HG03575 (cell line): ENCODE measurements around the gene CDC42SE2.
"Not testable (repeated sequence)": the region's sequence is repeated elsewhere in the genome, so short reads cannot be mapped to it uniquely, and the experiment has no call there.

Source experiments
- ATAC-seq: cut with Tn5 transposase; IDR thresholded peaks from one replicate; pipeline ENCODE4 v1.9.1; 2021; ENCODE audit not compliant: unreplicated experiment, insufficient number of reproducible peaks, low FRiP score; ENCODE audit errors: extremely low read depth

CDC42SE2 gene

GRCh38 chr5:131245948-131246347 is 17.9 kb upstream of the CDC42SE2 start:
- ATAC-seq = no peak

DNA sequence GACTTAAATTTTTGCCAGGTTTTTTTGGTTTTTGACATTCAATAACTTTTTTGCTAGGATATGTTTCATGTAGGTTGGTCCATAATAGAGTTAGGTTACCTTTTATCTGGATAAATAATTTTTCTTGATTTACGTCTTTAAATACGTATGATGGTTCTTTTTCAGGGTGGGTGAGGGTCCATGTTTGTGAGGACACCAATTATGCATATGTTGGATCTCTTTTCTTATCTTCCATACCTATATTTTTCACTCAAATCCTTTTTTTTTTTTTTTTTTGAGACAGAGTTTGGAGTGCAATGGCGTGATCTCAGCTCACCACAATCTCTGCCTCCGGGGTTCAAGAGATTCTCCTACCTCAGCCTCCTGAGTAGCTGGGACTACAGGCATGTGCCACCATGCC is 17.3 kb upstream of the CDC42SE2 start:
- no peak for ATAC-seq

GRCh38 chr5:131250751-131251475 is 12.9 kb upstream of the CDC42SE2 start:
- ATAC-seq = no peak

GRCh38 chr5:131252824-131253171 is 11.1 kb upstream of the CDC42SE2 start:
- ATAC-seq = peak; percentile 60

GRCh38 chr5:131254025-131254424 is 9.8 kb upstream of the CDC42SE2 start:
- ATAC-seq = not testable (repeated sequence)

GRCh38 chr5:131254741-131255140 is 9.1 kb upstream of the CDC42SE2 start:
- no peak for ATAC-seq

- ATAC-seq = no peak
Measured at GRCh38 chr5:131256507-131256823, 7.4 kb upstream of the CDC42SE2 start.

DNA sequence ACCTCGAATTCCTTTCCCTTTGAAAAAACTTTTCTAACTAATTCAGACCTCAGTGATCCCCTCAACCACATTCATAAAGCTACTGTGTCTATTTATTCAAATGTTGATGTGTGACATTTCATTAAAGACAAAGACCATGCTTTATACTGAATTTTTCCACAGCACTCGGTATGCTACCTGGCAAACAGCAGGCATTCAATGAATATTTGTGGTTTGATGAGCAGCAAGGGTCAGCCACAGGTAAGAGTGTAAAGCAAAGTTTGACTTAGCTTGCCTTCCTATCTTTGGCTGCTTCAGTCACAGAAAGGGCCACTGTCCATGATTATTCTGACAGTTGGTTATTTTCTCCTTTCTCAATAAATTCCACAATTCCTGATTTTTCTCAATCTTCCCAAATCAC is 5.1 kb upstream of the CDC42SE2 start:
- no peak for ATAC-seq

- no peak for ATAC-seq
Measured at GRCh38 chr5:131259326-131259725, 4.5 kb upstream of the CDC42SE2 start.

DNA sequence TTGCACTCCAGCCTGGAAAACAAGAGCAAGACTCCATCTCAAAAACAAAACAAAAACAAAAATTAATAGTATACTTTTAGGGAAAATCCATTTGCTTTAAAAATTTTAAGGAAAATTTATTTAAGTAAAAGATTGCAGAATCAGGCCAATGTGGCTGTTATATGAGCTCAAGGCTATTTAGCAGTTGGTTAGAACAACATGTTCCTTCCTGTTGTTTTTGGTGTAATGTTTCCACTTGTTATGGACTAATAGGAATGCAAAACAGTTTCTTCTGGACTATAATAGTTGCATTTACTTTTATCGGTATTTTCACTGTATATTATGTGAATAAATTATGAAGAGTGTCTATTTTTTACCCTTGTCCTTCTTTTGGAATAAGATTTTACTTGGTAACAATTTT is 3.0 kb upstream of the CDC42SE2 start:
- ATAC-seq = no peak

DNA sequence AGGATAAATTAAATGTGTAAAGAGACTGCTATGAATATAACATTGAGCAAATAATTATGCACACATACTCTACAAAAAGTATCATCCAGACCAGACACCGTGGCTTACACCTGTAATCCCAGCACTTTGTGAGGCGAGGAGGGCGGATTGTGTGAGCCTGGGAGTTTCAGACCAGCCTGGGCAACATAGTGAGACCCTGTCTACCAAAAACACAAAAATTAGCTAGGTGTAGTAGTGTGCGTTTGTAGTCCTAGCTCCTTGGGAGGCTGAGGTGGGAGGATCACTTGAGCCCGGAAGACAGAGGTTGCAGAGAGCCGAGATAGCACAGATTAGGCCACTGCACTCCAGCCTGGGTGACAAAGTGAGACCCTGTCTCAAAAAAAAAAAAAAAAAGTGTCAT is 2.4 kb upstream of the CDC42SE2 start:
- ATAC-seq = no peak

- ATAC-seq = peak; percentile 17
Measured at GRCh38 chr5:131262953-131263541, 806 bp upstream of the CDC42SE2 start.

DNA sequence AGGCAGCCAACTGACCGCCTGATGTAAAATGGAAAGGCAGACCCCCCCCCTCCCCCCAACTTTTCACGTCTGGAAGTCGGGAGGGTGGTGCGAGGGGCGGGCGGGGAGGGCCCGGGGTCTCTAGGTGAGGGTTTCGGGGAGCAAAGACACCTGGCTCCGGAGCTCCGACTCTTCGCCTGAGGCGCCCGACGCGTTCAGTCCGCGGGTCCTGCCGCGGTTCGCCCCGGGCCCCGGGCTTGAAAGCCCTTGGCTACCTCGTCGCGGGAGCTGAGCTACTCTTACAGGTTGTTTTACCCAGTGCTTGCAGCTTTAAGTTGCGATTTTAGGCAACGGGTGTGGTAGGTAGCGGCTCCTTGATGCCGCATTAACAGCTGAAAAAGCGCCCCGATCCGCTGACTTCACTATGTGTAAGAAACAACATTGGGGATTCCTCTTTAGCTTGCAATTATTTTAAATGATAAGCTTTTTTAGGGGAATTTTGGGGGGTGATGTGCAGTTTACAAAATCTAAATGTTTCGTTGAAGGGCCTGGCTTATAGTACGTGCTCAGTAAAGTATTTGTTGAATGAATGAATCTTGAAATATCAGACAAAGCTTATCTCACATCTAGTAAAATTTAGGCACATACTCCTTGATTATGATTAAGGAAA is 722 bp downstream of the CDC42SE2 start:
- ATAC-seq = no peak

GRCh38 chr5:131265311-131265803 is 1.5 kb downstream of the CDC42SE2 start:
- no peak for ATAC-seq

- ATAC-seq = no peak
Measured at GRCh38 chr5:131266370-131267060, 2.7 kb downstream of the CDC42SE2 start.

- ATAC-seq = no peak
Measured at GRCh38 chr5:131268758-131269370, 5.0 kb downstream of the CDC42SE2 start.

DNA sequence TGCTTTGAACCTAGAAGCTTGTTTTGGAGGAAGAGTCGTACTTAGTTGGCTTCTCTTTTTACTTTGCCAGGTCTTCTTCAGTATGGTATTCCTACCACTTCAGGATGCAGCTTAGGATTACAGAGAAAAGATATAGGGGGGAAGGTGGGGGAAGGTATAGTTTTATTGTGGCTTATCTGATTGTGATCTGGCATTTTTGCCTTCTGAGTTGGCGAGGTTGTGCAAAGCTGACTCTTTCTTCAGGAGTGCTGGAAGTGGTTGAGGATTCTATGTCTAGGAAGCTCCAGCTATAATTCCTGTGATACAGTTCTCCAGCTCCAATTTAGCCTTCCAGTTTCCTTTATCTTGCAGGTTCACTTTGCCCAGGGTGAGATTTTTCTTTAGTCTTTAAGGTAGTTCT is 7.0 kb downstream of the CDC42SE2 start:
- ATAC-seq = no peak

DNA sequence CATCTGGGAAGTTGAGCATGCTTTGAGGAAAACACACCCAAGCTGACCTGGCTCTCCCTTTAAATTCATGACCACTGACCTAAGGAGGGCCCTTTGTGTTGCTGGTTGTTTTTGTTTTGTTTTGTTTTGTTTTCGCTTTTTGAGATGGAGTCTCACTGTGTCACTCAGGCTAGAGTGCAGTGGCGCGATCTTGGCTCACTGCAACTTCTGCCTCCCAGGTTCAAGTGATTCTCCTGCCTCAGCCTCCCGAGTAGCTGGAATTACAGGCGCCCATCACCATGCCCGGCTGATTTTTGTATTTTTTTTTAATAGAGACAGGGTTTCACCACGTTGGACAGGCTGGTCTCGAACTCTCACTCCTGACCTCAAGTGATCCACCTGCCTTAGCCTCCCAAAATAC is 8.0 kb downstream of the CDC42SE2 start:
- not testable (repeated sequence) for ATAC-seq

DNA sequence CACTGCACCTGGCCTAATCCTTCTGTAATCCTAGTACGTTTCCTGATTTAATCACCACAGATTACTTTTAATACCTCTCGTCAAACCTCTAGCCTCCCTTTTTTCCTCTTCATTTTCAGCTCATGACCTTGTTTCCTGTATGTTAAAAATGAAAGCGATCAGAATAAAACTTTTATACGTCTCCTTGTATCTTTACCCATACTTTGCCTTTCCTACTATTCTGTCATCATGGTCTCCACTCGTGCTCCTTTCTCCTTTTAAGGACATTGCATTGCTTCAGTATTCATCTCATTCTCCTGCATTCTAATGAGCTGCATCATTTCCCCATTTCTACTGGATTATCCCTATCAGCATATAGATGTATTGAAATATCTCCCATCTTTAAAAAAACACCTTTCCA is 8.5 kb downstream of the CDC42SE2 start:
- ATAC-seq = no peak
